Fibroblast of pulmonary artery (primary cell): ENCODE measurements around the gene SMC5.

Experiments
- DNase-seq: peaks from one replicate; pipeline ENCODE4 v3.0.0-alpha.2; 2010; ENCODE audit warnings: low read depth
- H3K4me3 ChIP-seq: replicated peaks from 2 replicates; pipeline ENCODE4 v1.5.1; 2011; ENCODE audit warnings: low read depth, mild to moderate bottlenecking, control low read depth, low read length, moderate library complexity
- CTCF ChIP-seq: IDR thresholded peaks from 2 replicates; pipeline ENCODE4 v1.5.1; 2011; ENCODE audit warnings: mild to moderate bottlenecking, control low read depth, low read length, inconsistent platforms; ENCODE audit errors: missing control alignments

The SMC5 gene

GRCh38 chr9:70382046-70382708 lies 123.4 kb downstream of the SMC5 start:
- H3K4me3 ChIP-seq, result no peak overlapping the region
- TF ChIP-seq CTCF, result no peak
- DNase-seq, result no peak

GRCh38 chr9:70382709-70383605 lies 124.2 kb downstream of the SMC5 start:
- no peak for DNase-seq
- no peak overlapping the region for H3K4me3 ChIP-seq
- TF ChIP-seq CTCF, result no peak

- no peak for TF ChIP-seq CTCF
- DNase-seq, result no peak
- H3K4me3 ChIP-seq, result no peak overlapping the region
Observed at GRCh38 chr9:70385426-70385825, 126.6 kb downstream of the SMC5 start.

- H3K4me3 ChIP-seq, result no peak overlapping the region
- no peak for TF ChIP-seq CTCF
- DNase-seq, result no peak
Observed at GRCh38 chr9:70387663-70388062, 128.9 kb downstream of the SMC5 start.

- no peak for DNase-seq
- no peak overlapping the region for H3K4me3 ChIP-seq
- no peak for TF ChIP-seq CTCF
Observed at GRCh38 chr9:70389188-70389587, 130.4 kb downstream of the SMC5 start.

- no peak for TF ChIP-seq CTCF
- no peak overlapping the region for H3K4me3 ChIP-seq
- peak; percentile 67 for DNase-seq
Observed at GRCh38 chr9:70389621-70390266, 131.0 kb downstream of the SMC5 start.
